HCT116 (cell line): ENCODE results near the gene CACNG3. TPM values are rescaled to one million over a fixed set of nuclear protein-coding genes. Genes with fewer than 3 reads are reported as not detected.

Experiments used
- ATAC-seq: fragments of 200-7000 bp; cut with Tn5 transposase; 2 replicates; pipeline ENCODE4 v1.9.1; 2020; ENCODE audit warnings: mild to moderate bottlenecking, moderate library complexity
- BruUV-seq: library from RNA; stranded (reverse); fragments of 400-500 nt; replicated peaks from 2 replicates; lab custom pipeline; 2021; lab: Mats Ljungman, UMichigan
- CTCF ChIA-PET: fragments of 300-600 bp; sonication (Branson Sonifier 250); formaldehyde crosslinking; loops from one replicate; lab custom pipeline; 2021; ENCODE audit warnings: antibody characterized with exemption; lab: Charles Lee
- POLR2A ChIA-PET: fragments of 300-600, 350-600 bp; sonication (Branson Sonifier 250); formaldehyde crosslinking; loops from one replicate; lab custom pipeline; 2021; ENCODE audit warnings: antibody characterized with exemption; lab: Charles Lee
- RAD21 ChIA-PET, 2 experiments: fragments of 300-600 bp; sonication (Branson Sonifier 250); formaldehyde crosslinking; loops; one replicate each; lab custom pipeline; 2023; ENCODE audit warnings: low total read pairs in 2 of 2; ENCODE audit not compliant: uncharacterized antibody in 2 of 2, unreplicated experiment in 2 of 2, low non-redundant PET in 1 of 2; lab: Charles Lee
- DNase-seq: peaks from one replicate; pipeline ENCODE4 v3.0.0-alpha.2; 2010; ENCODE audit warnings: low read depth, low spot score
- H2AFZ ChIP-seq: fragments of 200-600 bp; shearing (Covaris generic), sonication (generic); 2 replicates; pipeline ENCODE4 v1.6.1; 2017; ENCODE audit warnings: low read depth, mixed run types, mixed read lengths, antibody characterized with exemption, low read length; ENCODE audit not compliant: poor library complexity, severe bottlenecking
- H3K27ac ChIP-seq: 2 replicates; pipeline ENCODE4 v1.5.1; 2012; ENCODE audit warnings: low read depth, low read length
- H3K27me3 ChIP-seq: fragments of 200-600 bp; sonication (generic); 2 replicates; pipeline ENCODE4 v1.6.1; 2016; ENCODE audit warnings: mixed run types, low read length, mixed read lengths; ENCODE audit not compliant: insufficient read depth
- H3K36me3 ChIP-seq, 2 experiments: fragments of 200-500 bp in 1 of 2; fragments of 200-600 bp in 1 of 2; sonication (Bioruptor generic) in 1 of 2; sonication (generic) in 1 of 2; 2 replicates each; pipeline versions ENCODE4 v1.5.1 to v1.6.1; 2014 to 2016; ENCODE audit warnings: low read length in 2 of 2, inconsistent platforms in 1 of 2, mixed read lengths in 1 of 2, mixed run types in 1 of 2; ENCODE audit not compliant: insufficient read depth in 2 of 2, control insufficient read depth in 1 of 2
- H3K4me1 ChIP-seq, 2 experiments: fragments of 200-600 bp in 1 of 2; sonication (generic) in 1 of 2; 2 replicates each; pipeline versions ENCODE4 v1.5.1 to v1.6.1; 2012 to 2017; ENCODE audit warnings: low read length in 2 of 2, inconsistent platforms in 1 of 2, mild to moderate bottlenecking in 1 of 2, mixed read lengths in 1 of 2, mixed run types in 1 of 2, moderate library complexity in 1 of 2; ENCODE audit not compliant: insufficient read depth in 2 of 2, control insufficient read depth in 1 of 2
- H3K4me2 ChIP-seq: fragments of 200-600 bp; sonication (generic); 2 replicates; pipeline ENCODE4 v1.6.1; 2017; ENCODE audit warnings: mixed run types, low read length, mixed read lengths
- H3K4me3 ChIP-seq, 2 experiments: fragments of 200-600 bp in 1 of 2; sonication (generic) in 1 of 2; replicated peaks in 1 of 2; 2 replicates each; pipeline ENCODE4 v1.5.1; 2011 to 2016; ENCODE audit warnings: low read length in 2 of 2, control low read depth in 1 of 2, low read depth in 1 of 2, mild to moderate bottlenecking in 1 of 2, mixed read lengths in 1 of 2, mixed run types in 1 of 2
- H3K79me2 ChIP-seq: fragments of 200-600 bp; sonication (generic); 2 replicates; pipeline ENCODE4 v1.6.1; 2017; ENCODE audit warnings: mild to moderate bottlenecking, mixed run types, low read length, moderate library complexity, mixed read lengths; ENCODE audit not compliant: insufficient read depth
- H3K9ac ChIP-seq: fragments of 200-600 bp; sonication (generic); 2 replicates; pipeline ENCODE4 v1.6.1; 2016; ENCODE audit warnings: low read length, mixed read lengths
- H3K9me2 ChIP-seq: fragments of 200-600 bp; sonication (generic), shearing (Covaris generic); 2 replicates; pipeline ENCODE4 v1.6.1; 2017; ENCODE audit warnings: mixed run types, mild to moderate bottlenecking, moderate library complexity; ENCODE audit not compliant: insufficient read depth
- H3K9me3 ChIP-seq, 2 experiments: fragments of 200-500 bp in 1 of 2; fragments of 200-600 bp in 1 of 2; sonication (Bioruptor generic) in 1 of 2; sonication (generic) in 1 of 2; 2 replicates each; pipeline ENCODE4 v1.6.1; 2014 to 2017; ENCODE audit warnings: low read length in 2 of 2, mixed read lengths in 2 of 2, inconsistent platforms in 1 of 2, low read depth in 1 of 2, mild to moderate bottlenecking in 1 of 2, mixed run types in 1 of 2, moderate library complexity in 1 of 2; ENCODE audit not compliant: control insufficient read depth in 1 of 2, insufficient read depth in 1 of 2
- H4K20me1 ChIP-seq: fragments of 200-600 bp; sonication (generic), shearing (Covaris generic); 2 replicates; pipeline ENCODE4 v1.6.1; 2017; ENCODE audit warnings: mixed run types, mild to moderate bottlenecking, moderate library complexity; ENCODE audit not compliant: insufficient read depth
- ATF3 ChIP-seq: IDR thresholded peaks from 2 replicates; pipeline ENCODE4 v1.6.1; 2012
- CEBPB ChIP-seq: IDR thresholded peaks from 2 replicates; pipeline ENCODE4 v1.6.1; 2012; ENCODE audit warnings: low read depth
- CTCF ChIP-seq, 3 experiments: fragments of 200-600 bp in 1 of 3; sonication (generic) in 1 of 3; IDR thresholded peaks in 2 of 3; conservative IDR thresholded peaks in 1 of 3; 2 replicates each; pipeline ENCODE4 v1.5.1; 2012 to 2017; ENCODE audit warnings: low read depth in 2 of 3, low read length in 2 of 3, antibody characterized with exemption in 1 of 3, borderline replicate concordance in 1 of 3, control low read depth in 1 of 3, mild to moderate bottlenecking in 1 of 3, mixed read lengths in 1 of 3, mixed run types in 1 of 3, moderate library complexity in 1 of 3; ENCODE audit not compliant: insufficient read depth in 1 of 3
- EGR1 ChIP-seq: IDR thresholded peaks from 2 replicates; pipeline ENCODE4 v1.6.1; 2012; ENCODE audit warnings: low read depth
- ELF1 ChIP-seq: IDR thresholded peaks from 2 replicates; pipeline ENCODE4 v1.6.1; 2012; ENCODE audit warnings: low read depth, borderline replicate concordance
- EZH2phosphoT487 ChIP-seq: fragments of 200-600 bp; IDR thresholded peaks from 2 replicates; pipeline ENCODE4 v1.6.1; 2018; ENCODE audit warnings: antibody characterized with exemption, borderline replicate concordance
- FOSL1 ChIP-seq: IDR thresholded peaks from 2 replicates; pipeline ENCODE4 v1.6.1; 2012; ENCODE audit warnings: low read depth
- JUND ChIP-seq: IDR thresholded peaks from 2 replicates; pipeline ENCODE4 v1.6.1; 2012
- POLR2A ChIP-seq: IDR thresholded peaks from 2 replicates; pipeline ENCODE4 v1.7.0; 2011; ENCODE audit warnings: borderline replicate concordance; ENCODE audit not compliant: insufficient read depth, insufficient read length; ENCODE audit errors: extremely low read depth
- POLR2AphosphoS5 ChIP-seq: IDR thresholded peaks from 2 replicates; pipeline ENCODE4 v1.6.1; 2011; ENCODE audit warnings: mild to moderate bottlenecking, low read depth, low read length, moderate library complexity
- RAD21 ChIP-seq: IDR thresholded peaks from 2 replicates; pipeline ENCODE4 v1.6.1; 2012; ENCODE audit warnings: low read depth, mild to moderate bottlenecking
- REST ChIP-seq: IDR thresholded peaks from 2 replicates; pipeline ENCODE4 v1.6.1; 2012; ENCODE audit warnings: low read depth
- SIN3A ChIP-seq: IDR thresholded peaks from 2 replicates; pipeline ENCODE4 v1.6.1; 2012; ENCODE audit warnings: low read depth
- SP1 ChIP-seq: IDR thresholded peaks from 2 replicates; pipeline ENCODE4 v1.6.1; 2012; ENCODE audit warnings: low read depth
- SRF ChIP-seq: IDR thresholded peaks from 2 replicates; pipeline ENCODE4 v1.6.1; 2012; ENCODE audit warnings: low read depth
- YY1 ChIP-seq: IDR thresholded peaks from 2 replicates; pipeline ENCODE4 v1.6.1; 2011; ENCODE audit warnings: low read length, low read depth, moderate library complexity, mild to moderate bottlenecking; ENCODE audit not compliant: insufficient replicate concordance; ENCODE audit errors: extremely low read depth
- ZFX ChIP-seq: fragments of 450-650 bp; IDR thresholded peaks from 2 replicates; pipeline ENCODE4 v1.6.1; 2017
- intact Hi-C: fragments of 100-400 bp; cut with micrococcal nuclease; formaldehyde crosslinking; loops from 2 replicates; pipeline ENCODE4 v1.10.0; 2022
- total RNA-seq: library from RNA; stranded (reverse); gene quantifications from one replicate; pipeline ENCODE4 v1.2.1, GENCODE V29; 2021; ENCODE audit not compliant: unreplicated experiment

CACNG3 gene
- total RNA-seq, 1 experiment from 2014 or later, result not detected

- no peak for ATAC-seq
- Histone ChIP-seq H3K9ac (no peak overlapping the region), H3K4me3 (no peak overlapping the region), H3K4me1 (no peaks in the 10 kb centered on the region), H3K4me2 (no peak overlapping the region), H2AFZ (no peak overlapping the region), H3K9me2 (no peaks in the 10 kb centered on the region), H3K79me2 (no peaks in the 10 kb centered on the region), H3K36me3 (no peaks in the 10 kb centered on the region), H3K27me3 (peaks cover 38% of the 10 kb centered on the region), H4K20me1 (no peaks in the 10 kb centered on the region), H3K27ac (no peak overlapping the region), H3K9me3 (no peaks in the 10 kb centered on the region)
- DNase-seq, result no peak
- BruUV-seq, result no TSS peak
- TF ChIP-seq JUND (no peak), ELF1 (no peak)
- CTCF ChIA-PET, result no interaction called here
- RAD21 ChIA-PET, result no interaction called here
- POLR2A ChIA-PET, result no interaction called here
- intact Hi-C loops, result no loop called here
Observed at GRCh38 chr16:24214992-24215391, 41.1 kb upstream of the CACNG3 start.

GRCh38 chr16:24216961-24217360 lies 39.2 kb upstream of the CACNG3 start:
- ATAC-seq, result no peak
- TF ChIP-seq ATF3 (no peak), EZH2phosphoT487 (no peak), POLR2A (no peak), CEBPB (no peak), ZFX (no peak), POLR2AphosphoS5 (no peak), SP1 (no peak), FOSL1 (no peak), SRF (no peak), YY1 (no peak), JUND (no peak), EGR1 (no peak), REST (no peak), RAD21 (no peak), CTCF (IDR thresholded peaks at IDR 0.05 in 2 of 3, conservative IDR thresholded peaks at IDR 0.05 in 1 of 3; ENCODE audit: borderline replicate concordance in 1 of 3, insufficient read depth in 1 of 3, low read depth in 2 of 3, low read length in 2 of 3) (no peak), SIN3A (no peak)

More at GRCh38 chr16:24216961-24217360, 39.2 kb upstream of the CACNG3 start:
- Histone ChIP-seq H2AFZ (no peak overlapping the region), H3K79me2 (no peaks in the 10 kb centered on the region), H3K4me1 (no peaks in the 10 kb centered on the region), H3K27ac (no peak overlapping the region), H3K4me3 (no peak overlapping the region), H4K20me1 (no peaks in the 10 kb centered on the region), H3K4me2 (no peak overlapping the region), H3K9ac (no peak overlapping the region), H3K9me3 (no peaks in the 10 kb centered on the region), H3K36me3 (no peaks in the 10 kb centered on the region), H3K9me2 (no peaks in the 10 kb centered on the region), H3K27me3 (peaks cover 32% of the 10 kb centered on the region)
- intact Hi-C loops, result no loop called here
- CTCF ChIA-PET, result no interaction called here
- no TSS peak for BruUV-seq
- POLR2A ChIA-PET, result no interaction called here
- RAD21 ChIA-PET, result no interaction called here
- no peak for DNase-seq
